CD4-positive, alpha-beta T cell treated with Interleukin-4 for 4 hours (primary cell): Measurements from ENCODE around the gene SDF4.

Experiments used
- DNase-seq: peaks from one replicate; pipeline ENCODE4 v3.0.0-alpha.2; 2020

SDF4 gene

DNA sequence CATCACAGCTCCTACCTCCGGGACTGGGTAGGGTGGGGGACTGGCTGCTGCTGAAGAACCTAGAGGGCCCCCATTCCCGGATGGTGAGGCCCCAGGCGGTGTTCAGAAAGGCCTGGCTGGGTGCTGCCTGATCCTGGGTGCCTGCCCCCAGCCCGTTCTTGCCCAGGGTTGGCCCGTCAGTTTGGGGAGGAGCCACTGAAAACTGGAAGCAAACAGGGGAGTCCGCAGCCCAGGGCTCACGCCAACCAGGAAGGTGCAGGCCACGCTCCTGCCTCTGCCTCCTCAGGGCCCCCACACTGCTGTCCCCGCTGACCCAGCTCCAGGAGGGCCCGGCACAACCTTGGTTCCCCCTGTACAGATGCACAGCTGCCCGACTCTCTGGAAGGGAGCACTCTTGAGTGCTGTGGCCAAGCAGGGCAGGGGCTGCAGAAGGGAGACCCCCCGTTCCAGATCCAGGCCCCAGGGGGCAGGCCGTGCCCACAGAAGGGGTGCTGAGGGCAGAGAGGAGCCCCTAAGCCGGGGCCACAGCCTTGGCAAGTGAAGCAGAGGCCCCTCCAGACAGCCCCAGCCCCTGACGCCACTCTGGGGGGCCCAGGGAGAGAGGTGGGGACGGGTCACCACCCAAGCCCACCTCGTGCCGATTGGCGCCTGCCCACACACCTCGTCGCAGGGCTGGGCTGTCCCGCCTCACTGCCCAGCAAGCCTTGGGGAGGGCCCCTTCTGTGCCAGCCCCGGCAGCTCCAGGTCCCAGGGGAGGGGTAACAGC lies 9.2 kb upstream of the SDF4 start:
- DNase-seq, result no peak

DNA sequence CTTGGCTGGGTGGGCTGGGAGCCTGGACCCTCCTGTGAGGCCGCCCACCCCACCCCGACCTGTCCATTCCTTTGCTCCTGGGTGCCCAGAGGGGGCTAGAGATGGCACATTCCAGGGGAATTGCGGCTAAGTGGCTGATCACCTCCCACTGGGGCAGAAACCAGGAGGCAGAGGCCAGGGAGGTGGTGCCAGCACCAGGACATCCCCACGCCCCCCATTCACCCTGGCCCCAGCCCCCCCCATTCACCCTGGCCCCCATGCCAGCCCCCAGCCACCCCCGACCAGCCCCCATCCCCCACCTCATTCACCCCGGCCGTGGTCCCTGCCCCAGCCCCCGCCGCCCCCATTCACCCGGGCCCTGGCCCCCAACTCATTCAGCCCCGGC lies 8.5 kb upstream of the SDF4 start:
- DNase-seq, result no peak

DNA sequence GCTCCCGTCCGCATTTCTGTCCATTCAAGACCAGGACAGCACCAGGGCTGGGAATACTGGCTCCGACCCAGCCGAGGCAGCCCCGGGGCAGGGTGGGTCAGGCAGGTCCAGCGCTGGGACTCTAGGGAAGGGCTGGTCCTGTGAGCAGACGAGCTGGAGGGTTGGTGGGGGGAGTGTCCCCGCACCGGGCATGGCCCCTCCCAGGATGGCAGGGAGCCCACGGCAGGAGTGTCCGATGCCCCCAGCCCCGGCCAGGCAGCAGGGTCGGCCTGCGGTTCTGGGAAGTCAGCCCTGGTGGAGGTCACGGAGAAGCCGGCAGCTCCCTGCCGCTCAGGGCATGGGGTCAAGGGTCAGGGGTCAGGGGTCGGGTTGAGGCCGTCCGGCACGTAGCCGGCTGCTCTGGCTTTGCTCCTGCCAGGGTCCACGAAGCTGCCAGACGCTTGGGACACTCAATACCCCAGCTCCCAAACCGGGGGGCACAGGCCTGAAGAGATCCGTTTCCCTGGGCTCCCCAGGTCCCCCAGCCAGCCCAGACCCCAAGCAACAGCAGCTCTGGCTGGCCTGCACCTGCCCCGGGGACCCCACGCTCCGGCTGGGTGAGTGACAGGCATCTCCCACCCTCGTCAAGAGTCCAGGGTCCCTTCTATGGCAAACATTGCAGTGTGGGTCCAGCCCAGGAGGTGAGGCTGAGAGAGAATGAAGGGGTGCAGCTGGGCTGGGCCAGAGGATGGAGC lies 8.0 kb upstream of the SDF4 start:
- DNase-seq, result no peak

DNA sequence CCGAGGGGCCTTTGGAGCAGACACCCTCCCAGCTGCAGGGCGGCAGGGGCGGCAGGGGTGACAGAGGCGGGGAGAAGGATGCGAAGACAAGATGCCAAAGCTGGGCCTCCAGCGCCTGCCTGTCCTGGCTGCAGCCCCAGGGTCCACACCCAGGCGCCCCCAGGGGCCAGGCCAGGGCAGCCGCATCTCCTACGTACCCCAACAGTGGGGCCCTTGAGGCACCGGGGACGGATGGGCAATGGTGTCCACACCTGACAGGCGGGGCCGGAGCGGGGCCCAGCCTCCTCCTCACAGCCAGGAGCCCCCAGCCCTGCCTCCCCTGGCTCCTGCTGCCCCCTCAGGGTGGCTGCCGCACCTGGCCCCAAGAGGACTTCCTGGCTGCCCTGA lies 7.4 kb upstream of the SDF4 start:
- no peak for DNase-seq

DNA sequence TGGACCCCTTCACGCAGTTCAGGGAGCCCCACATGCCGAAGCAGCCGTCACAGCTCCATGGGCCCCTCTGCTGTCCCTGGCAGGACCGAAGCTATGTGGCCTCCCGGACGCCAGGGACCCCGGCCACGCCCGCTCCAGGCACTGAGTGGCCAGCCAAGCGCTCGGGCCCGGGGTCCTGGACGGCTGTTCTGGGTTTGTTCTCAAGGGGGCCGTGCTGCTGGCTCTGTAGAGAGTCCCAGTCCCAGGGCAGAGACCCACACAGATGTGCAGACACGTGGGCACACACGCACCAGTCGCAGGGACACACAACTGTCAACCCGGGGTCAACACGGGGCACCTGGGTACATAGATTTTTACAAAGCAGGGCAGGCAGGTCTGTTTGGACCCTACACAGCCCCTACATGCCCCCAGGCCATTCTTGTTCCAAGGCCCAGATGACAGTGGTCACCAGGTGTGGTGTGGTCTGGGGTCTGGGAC lies 6.9 kb upstream of the SDF4 start:
- DNase-seq, result no peak

DNA sequence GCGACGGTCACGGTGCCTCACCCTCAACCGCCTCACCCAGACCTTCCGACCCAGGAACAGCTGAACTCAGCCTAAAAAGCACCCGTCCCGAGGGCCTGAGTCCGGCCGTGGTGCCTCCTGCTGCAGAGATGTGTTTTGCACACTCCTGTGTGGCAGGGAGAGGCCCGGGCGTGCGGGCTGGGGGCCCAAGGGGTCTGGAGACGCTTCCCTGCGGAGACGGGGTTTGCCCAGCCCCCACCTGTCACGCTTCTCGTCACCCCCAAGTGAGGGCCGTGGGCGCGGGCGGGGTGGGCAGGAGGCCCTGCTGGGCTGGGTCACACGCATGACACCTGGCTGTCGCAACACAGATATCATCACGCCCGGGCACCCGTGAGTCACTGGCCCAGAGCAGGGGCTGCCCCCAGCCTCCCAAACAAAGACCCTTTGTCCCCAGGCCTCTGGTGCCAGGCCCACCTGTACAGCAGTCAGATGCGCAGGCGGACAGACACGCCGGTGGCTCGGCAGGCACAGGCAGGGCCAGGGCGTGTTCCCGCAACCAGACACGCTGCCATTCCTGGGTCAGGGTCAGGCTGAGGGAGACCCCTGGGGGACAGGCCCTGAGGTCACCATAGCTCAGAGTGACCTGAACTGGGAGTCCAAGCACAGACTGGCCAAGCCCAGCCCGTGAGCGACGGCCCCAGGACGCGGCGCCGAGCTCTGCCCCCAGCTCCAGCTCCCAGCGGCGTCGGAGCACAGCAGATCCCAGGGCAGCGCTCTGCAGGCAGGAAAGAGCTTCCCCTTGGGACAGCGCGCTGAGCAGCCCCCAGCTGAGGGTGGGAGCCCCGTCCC lies 6.3 kb upstream of the SDF4 start:
- DNase-seq, result no peak

DNA sequence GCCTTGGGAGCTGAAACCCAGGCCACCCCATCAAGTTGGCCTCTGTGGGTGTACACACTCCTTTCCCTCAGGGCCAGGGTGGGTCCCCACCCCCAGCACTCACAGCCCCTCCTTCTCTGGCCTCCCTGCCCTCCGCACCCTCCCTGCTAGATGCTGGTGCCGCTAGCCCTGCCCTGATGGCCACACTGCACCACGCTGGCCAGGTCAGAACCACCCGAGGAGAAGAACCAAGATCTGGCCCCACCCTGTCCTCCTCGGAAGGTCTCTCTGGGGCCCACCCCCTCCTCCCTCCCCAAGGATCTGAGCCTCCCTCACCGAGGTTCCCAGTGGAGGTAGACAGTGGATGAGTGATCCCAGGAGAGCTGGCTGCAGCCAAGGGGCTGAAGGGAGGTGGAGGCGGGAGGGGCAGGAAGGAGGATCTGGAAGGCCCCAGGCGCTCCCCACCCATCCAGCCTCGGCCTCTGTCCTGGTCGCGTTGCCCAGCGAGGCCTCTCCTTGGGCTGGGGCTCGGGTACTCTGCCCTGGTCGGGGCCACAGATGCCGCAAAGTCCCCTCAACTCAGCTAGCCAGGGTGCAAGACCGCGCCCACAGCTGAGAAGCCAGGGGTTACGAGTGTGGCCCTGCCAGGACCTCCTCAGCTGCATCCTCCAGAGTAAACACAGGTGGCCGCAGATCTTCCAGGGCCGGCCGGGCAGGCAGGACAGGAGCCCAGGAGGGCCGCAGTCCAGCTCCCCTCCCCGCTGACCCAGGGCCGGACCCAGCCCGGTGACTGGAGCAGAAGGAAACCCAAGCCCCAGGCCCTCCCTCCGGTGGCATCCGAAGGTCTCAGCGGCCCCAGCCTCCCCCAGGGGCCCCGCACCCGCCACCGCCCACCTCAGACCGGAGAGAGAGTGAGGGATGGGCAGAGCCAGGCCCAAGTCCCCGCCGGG lies 5.4 kb upstream of the SDF4 start:
- DNase-seq, result no peak

DNA sequence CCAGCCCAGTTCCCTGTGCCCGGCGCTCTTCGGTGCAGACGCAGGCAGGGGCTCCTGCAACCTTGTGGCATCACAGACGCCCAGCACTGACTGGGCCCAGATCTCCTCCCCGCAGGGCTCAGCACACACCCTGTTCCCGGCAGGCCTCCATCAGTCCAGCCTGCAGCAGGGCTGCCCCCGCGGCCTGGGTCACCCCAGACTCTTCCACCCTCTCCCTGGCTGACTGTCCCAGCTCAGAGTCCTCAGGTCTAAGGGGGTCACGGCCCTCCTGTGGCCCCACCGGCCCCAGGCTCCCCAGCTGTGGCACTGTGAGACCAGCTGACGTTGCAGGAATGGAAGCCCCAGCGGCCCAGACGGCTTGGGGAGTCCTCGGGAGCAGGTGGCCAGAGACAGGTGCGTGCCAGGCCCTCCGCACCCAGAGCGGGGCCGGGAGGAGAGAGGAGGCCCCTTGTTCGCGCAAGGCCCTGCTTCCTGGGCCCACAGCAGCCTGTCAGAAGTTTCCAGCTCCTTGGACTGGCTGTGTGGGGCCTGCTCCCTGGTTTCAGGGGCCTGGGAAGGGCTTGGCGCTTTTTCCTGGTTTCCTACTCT lies 4.5 kb upstream of the SDF4 start:
- no peak for DNase-seq

DNA sequence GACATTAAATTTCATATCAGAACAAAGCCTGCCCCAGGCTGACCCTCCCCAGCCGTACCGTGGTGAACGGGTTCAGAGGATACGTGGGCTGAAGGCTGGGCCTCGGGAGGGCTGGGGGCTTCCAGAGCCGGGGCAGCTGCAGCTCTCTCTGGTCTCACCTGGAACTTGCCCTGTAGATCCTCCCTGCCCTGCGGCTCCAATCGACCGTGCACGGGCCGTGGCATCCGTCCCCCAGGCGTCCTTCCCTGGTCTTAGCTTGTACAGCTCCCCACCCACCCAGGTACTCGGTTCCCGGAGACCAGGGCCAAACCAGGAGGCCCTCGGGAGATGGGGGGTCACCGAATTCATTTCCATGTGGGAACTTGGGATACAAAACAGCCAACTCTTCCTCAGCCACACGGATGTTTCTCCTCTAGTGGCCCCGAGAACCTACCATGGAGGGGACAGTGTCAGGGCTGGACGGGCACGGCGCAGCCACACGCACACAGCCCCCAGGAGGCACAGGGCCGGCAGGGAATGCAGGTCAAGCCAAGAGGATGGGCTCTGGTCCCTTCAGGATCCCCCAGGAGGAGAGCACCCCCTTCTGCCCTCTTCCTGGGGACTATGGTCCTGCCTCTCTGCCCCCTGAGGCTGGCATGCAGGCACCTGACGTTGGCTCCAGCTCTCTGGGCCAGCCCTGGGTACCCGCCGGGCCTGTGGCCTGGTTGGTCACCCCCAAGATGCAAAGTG lies 3.4 kb upstream of the SDF4 start:
- no peak for DNase-seq

DNA sequence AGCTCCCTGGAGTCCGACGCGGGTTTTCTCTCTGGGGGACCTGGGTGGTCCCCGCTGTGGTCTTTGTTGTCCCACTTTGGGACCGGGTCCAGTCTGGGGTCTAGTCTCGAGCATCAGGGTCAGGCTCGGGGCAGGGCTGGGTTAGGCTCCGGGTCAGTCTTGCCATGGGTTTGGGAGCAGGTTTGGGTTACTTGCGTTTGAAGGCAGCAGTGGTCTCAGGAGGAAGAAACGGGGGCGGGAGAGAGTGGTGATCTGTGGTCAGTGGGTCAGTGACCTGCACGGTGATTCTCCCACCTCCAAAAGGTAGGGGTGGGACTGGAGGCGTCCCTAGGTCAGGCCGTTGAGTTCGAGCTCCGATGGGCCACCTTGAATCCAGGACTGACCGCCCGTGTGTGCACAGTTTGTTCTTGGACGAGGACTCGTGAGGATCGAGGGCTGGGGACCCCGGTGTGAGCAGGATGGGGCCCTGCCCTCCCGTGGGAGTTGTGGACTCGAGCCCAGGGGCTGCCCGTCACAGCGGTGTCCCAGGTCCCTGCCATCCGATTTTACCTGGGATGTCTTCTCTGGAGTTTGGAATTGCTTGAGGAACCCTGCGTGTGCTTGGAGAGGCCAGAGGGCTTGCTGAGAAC lies 2.5 kb upstream of the SDF4 start:
- DNase-seq, result no peak

DNA sequence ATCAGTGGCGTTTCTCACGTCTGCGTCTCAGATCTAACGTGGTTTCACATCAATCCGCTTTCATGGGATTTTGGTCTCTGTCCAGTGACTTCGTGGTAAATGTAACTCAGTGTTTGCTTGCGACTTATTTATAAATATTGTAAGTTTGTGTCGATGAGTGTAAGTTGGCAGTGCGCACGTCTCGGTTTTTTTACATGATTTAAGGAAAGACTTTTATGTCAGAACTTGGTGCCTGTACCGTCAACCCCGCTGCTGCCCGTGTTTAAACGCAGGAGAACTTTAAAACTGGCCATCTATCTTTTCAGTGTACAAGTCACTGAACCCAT lies 1.7 kb upstream of the SDF4 start:
- DNase-seq, result no peak

DNA sequence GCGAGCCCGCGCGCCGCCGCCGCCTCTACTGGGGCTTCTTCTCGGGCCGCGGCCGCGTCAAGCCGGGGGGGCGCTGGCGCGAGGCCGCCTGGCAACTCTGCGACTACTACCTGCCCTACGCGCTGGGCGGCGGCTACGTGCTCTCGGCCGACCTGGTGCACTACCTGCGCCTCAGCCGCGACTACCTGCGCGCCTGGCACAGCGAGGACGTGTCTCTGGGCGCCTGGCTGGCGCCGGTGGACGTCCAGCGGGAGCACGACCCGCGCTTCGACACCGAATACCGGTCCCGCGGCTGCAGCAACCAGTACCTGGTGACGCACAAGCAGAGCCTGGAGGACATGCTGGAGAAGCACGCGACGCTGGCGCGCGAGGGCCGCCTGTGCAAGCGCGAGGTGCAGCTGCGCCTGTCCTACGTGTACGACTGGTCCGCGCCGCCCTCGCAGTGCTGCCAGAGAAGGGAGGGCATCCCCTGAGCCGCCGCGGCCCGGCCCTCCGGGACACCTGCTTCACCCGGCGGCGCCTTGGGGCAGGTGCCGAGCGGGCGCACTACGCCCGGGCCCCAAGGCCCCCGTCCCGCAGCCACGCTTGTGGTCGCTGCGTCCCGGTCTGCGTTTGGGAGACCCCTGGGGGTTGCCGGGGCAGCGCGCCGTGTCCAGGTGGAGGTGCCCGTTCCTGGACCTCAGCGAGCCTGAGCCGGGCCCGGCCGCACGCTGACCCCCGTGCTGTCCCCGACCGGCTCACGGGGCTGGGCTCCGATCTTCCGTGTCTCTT lies 1.2 kb upstream of the SDF4 start:
- DNase-seq, result no peak

DNA sequence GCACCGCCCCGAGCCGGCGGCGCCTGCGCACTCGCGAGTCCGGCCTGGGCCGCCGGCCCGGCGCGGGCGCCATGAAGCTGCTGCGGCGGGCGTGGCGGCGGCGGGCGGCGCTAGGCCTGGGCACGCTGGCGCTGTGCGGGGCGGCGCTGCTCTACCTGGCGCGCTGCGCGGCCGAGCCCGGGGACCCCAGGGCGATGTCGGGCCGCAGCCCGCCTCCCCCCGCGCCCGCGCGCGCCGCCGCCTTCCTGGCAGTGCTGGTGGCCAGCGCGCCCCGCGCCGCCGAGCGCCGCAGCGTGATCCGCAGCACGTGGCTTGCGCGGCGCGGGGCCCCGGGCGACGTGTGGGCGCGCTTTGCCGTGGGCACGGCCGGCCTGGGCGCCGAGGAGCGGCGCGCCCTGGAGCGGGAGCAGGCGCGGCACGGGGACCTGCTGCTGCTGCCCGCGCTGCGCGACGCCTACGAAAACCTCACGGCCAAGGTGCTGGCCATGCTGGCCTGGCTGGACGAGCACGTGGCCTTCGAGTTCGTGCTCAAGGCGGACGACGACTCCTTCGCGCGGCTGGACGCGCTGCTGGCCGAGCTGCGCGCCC lies 501 bp upstream of the SDF4 start, which contains the start of gene B3GALT6:
TSS of gene B3GALT6 (plus strand) at position 30 of the 588 bp plus-strand sequence. CDS start at position 72, 42 bp downstream.
- DNase-seq, result no peak

DNA sequence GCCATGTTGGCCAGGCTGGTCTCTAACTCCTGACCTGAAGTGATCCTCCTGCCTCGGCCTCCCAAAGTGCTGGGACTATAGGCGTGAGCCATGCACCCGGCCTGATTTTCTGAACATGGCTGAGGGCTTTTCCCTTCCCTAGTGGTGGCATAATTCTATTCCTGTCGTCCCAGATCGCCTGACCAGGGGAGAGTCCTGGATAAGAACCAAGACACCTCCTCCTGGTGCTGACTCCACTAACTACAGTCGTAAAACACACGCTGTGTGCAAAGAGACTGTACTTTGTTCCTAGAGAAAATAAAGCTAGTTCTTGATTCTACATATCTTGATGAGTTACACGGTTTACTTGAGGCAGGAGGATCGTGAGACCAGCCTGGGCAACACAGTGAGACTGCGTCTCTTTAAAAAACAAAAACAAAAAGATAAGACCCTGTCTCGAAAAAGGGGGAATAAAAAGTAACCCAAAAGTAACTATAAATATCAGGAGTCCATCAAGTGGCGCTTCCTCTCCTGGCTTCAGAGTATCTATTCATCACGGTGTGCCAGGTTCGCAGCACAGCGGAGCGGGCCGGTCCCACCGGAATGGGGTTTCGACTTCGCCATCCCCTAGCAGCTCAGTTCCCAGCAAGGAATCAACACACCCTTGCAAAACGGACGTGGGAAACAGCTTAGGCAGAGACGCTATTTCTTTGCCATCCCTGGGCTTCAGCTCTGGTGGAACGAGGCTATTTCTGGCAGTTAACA lies 973 bp downstream of the SDF4 start:
- DNase-seq, result no peak

DNA sequence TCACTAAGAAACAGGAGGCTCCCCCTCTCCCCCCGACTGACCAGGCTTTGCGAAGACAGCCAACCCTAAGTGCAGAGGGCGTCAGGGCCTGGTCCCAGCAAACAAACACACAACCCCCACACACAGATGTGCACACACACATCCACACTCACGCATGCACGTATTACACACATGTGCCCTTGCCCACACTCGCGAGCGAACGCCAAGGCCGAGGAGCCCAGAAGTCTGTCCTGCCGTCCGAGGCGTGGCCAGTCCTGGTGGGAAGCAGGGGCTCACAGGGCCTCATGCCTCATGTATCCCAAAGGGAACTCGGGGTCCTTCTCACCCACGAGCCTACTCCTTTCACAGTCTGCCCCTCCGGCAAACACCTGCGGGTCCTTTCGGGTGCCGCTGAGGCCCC lies 2.0 kb downstream of the SDF4 start:
- DNase-seq, result no peak

DNA sequence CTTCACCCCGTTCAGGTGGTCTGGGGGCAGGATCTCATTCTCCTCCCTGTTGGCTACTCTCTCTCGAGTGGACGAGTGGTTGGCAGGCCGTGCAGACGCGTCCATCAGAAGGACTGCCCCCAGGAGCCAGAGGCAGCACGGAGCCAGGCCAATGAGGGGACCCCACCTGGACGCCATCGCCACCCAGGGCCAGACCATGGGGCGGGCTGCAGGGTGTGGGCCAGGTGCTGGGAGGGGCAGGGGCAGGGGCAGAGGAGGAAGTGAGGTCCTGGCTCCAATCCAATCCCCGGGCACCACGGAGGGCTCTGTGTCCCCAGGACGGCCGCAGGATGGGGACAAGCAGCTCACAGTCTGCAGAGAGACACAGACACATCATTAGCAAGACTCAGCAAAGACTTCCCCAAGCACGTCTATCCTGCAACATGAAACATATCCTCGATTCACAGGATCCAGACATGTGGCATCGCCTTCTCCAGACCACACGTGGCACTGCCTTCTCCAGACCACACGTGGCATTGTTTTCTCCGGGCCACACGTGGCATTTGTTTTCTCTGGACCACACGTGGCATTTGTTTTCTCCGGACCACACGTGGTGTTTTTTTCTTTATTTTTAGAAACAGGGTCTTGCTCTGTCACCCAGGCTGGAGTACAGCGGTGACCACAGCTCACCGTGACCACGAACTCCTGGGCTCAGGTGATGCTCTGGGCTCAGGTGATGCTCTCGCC lies 3.0 kb downstream of the SDF4 start:
- DNase-seq, result no peak

DNA sequence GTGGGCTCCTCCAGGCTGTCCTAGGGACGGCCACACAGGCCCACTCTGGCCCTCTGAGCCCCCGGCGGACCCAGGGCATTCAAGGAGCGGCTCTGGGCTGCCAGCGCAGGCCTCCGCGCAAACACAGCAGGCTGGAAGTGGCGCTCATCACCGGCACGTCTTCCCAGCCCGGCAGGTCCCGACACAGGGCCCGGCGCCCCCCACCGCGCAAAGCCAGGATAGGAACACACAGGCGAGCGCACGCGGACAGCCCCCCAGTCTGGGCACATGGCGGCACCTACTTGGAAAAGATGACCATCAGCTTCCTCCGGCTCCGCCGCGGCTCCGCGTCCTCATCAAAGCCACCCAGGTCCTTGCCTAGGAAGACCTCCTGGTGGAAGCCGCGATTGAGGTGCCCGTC lies 3.6 kb downstream of the SDF4 start:
- no peak for DNase-seq

DNA sequence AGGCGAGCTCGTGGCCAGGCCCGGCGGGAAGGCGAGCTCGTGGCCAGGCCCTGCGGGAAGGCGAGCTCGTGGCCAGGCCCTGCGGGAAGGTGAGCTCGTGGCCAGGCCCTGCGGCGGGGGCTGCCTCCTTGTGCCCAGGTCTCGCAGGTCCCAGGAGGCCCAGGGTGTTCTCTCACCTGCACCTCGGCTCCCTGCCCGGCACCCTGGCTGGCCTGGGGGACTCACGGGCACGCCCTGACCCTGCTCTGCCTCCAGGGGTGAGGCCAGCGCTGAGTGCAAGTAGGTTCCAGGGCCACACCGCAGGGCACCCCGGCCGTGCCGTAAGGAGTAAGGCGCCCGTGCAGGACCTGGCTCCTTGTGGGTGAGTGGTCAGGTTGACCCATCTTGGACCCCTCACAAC lies 4.4 kb downstream of the SDF4 start:
- no peak for DNase-seq
